ENCODE measurements around the gene SLC15A2.

SLC15A2 gene

DNA sequence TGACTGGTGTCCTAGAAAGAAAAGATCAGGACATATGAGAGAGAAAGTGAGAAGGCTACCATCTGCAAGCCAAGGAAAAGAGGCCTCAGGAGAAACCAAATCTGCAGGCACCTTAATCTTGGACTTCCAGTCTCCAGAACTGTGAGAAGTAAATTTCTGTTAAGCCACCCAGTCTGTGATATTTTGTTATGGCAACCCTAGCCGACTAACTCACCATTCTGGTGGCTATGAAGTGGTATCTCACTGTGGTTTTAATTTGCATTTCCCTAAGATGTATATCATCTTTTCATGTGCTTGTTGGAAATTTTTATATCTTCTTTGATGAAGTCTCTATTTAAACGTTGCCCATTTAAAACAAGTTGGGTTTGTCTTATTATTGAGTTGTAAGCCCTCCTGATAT, 87.3 kb downstream of the SLC15A2 start:
- DNase-seq (ENCODE audit: low read depth in 2 of 2), result no peak

DNA sequence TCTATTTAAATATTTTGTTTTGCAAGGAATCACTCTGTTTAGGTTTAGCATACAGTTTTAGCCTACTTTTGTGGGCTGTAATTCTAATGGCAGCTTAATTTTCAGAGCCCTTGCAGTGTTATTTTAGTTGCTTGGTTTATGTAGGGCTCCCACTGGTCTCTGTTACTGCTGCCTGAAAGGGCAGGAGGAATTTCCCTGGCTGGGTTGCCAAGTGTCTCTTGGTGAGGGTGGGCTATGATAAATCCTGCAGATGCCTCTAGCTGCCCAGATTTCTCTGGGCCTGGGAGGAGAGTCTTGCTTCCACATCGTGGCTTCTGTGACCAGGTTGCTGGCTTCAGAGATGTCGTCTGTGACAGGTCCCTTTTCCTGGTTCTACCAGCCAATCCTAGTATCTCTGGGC, 91.6 kb downstream of the SLC15A2 start:
- no peak for DNase-seq (ENCODE audit: low read depth in 2 of 2)

DNA sequence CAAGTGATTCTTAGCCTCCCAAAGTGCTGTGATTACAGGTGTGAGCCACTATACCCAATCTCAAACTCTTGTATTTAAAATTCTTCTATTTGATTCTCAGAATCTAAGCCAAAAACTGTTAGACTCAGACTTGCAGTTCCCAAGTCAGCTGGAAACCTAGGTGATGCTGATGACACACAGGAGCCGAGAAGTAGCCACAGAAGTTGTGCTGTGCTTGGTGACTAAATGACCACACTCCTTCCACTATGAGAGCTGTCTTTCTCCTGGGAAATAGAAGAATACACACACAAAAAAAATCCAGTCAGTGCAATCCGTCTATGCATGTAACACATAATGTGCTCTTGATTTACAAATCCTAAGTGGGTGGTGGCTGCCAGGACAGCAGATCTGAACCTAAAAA, 93.9 kb downstream of the SLC15A2 start:
- DNase-seq (ENCODE audit: low read depth in 2 of 2), result no peak

DNA sequence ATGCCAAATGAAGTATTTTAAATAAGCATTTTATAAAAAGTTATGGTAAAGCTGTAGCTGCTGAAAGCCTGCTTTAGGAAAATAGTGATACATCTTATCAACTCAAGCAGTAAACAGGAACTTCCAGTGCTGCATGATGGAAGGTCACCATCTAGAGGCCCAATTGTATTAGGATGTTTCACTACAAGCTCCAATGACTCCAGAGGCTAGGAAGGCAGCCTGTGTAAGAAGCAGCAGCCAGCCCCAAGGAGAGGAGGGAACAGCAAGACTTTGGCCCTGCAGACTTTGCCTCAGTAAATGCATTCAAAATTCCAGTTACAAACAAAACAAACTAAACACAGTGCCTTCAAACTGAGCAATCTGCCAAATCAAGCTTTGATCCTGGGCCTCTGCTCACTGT, 95.7 kb downstream of the SLC15A2 start:
- DNase-seq (ENCODE audit: low read depth in 2 of 2), result no peak

DNA sequence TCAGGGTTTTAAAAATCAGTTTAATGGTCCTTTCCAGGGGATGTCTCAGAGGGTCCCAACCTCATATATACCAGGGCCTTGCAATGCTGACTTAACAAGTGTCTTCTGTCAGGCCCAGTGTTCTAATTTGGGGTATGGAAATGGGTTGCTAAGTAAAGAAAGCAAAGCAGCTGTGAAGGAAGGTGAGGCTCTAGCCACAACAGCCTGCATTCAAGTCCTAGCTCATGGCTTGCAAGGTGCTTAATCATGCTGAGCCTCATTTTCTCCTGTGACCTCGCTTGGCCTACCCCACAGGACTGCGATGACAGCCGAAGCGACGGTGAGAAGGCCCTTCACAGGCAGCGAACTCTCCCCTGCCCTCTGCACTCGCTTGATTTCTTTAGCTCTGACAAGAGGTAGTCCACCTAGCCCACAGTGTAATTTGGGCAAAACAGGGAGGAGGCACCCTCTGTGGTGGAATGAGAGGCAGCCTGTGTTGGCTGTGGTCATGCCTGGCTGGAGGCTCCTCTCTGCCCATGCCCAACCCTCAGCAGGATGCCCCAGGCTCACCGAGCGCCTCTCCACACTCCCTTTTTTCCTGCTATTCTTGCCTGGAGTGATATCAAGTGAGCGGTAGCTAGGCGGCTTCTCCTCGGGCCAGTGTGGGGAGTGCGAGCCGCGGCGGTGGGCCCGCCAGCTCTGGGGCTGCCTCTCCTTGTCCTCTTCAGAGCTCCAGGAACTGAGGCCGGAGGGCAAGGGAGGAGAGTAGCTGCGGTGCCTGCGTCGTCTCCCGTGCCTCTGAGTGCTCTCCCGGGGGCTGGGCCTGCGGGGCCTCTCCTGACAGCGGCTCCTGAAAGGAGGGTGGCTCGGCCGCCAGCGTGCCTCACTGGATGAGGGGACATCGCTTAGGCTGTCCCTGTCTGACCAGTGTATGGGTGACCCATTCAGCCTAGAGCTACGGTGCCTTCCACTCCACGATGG, 98.7 kb downstream of the SLC15A2 start:
- no peak for DNase-seq (ENCODE audit: low read depth in 2 of 2)
